HCT116 (cell line): ENCODE results near the gene IDUA.

ENCODE experiments used
- ATF3 ChIP-seq: IDR thresholded peaks from 2 replicates; pipeline ENCODE4 v1.6.1; 2012
- CEBPB ChIP-seq: IDR thresholded peaks from 2 replicates; pipeline ENCODE4 v1.6.1; 2012; ENCODE audit warnings: low read depth
- CTCF ChIP-seq, 3 experiments: fragments of 200-600 bp in 1 of 3; sonication (generic) in 1 of 3; IDR thresholded peaks in 2 of 3; conservative IDR thresholded peaks in 1 of 3; 2 replicates each; pipeline ENCODE4 v1.5.1; 2012 to 2017; ENCODE audit warnings: low read depth in 2 of 3, low read length in 2 of 3, antibody characterized with exemption in 1 of 3, borderline replicate concordance in 1 of 3, control low read depth in 1 of 3, mild to moderate bottlenecking in 1 of 3, mixed read lengths in 1 of 3, mixed run types in 1 of 3, moderate library complexity in 1 of 3; ENCODE audit not compliant: insufficient read depth in 1 of 3
- EZH2 ChIP-seq: fragments of 200-600 bp; sonication (generic); IDR thresholded peaks from 2 replicates; pipeline ENCODE4 v1.6.1; 2017; ENCODE audit warnings: antibody characterized with exemption, mixed run types
- JUND ChIP-seq: IDR thresholded peaks from 2 replicates; pipeline ENCODE4 v1.6.1; 2012
- RAD21 ChIP-seq: IDR thresholded peaks from 2 replicates; pipeline ENCODE4 v1.6.1; 2012; ENCODE audit warnings: low read depth, mild to moderate bottlenecking
- REST ChIP-seq: IDR thresholded peaks from 2 replicates; pipeline ENCODE4 v1.6.1; 2012; ENCODE audit warnings: low read depth
- SIN3A ChIP-seq: IDR thresholded peaks from 2 replicates; pipeline ENCODE4 v1.6.1; 2012; ENCODE audit warnings: low read depth
- ZFX ChIP-seq: fragments of 450-650 bp; IDR thresholded peaks from 2 replicates; pipeline ENCODE4 v1.6.1; 2017
- ZNF274 ChIP-seq: fragments of 200-500 bp; sonication (Bioruptor generic); IDR thresholded peaks from 2 replicates; pipeline ENCODE4 v1.6.1; 2014; ENCODE audit warnings: mild to moderate bottlenecking, low read depth, low read length, inconsistent platforms

GRCh38 chr4:962231-963208 lies 24.3 kb upstream of the IDUA start:
- TF ChIP-seq EZH2 (no peak), CEBPB (no peak), SIN3A (no peak), RAD21 (no peak), CTCF (IDR thresholded peaks at IDR 0.05 in 2 of 3, conservative IDR thresholded peaks at IDR 0.05 in 1 of 3; ENCODE audit: borderline replicate concordance in 1 of 3, insufficient read depth in 1 of 3, low read depth in 2 of 3, low read length in 2 of 3) (peak in 1 of 3 experiments; percentile 36; a peak in 3 of 6 replicates), JUND (no peak), REST (no peak), ZNF274 (no peak), ATF3 (no peak), ZFX (no peak)
